Stimulated activated CD4-positive, alpha-beta T cell treated with anti-CD3 and anti-CD28 coated beads, Interleukin-1b, Interleukin-23, amount 100 ng/mL, for 48 hours (primary cell): ENCODE results near the gene MYO18B.

Source experiments
- DNase-seq: peaks from one replicate; pipeline ENCODE4 v3.0.0-alpha.2; 2020

MYO18B gene

DNA sequence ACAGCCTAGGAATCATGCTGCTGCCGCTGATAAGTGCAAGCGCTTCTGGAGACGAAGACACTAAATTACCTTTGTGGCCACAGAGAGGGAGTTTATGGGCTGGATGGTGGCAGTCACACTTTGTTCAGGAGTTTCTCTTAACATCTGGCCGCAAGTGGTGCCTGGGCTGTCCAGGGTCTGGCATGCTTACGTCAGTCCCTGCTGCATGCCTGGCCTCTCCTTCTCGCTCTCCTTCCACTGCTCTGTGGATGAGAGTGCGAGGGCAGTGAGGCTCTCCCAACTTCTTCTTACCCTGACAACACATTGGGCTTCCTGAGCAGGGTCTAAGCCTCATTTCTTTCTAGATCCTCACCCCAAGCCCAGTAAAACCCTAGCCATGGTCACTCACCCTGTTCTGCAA is 266.6 kb downstream of the MYO18B start:
- no peak for DNase-seq

DNA sequence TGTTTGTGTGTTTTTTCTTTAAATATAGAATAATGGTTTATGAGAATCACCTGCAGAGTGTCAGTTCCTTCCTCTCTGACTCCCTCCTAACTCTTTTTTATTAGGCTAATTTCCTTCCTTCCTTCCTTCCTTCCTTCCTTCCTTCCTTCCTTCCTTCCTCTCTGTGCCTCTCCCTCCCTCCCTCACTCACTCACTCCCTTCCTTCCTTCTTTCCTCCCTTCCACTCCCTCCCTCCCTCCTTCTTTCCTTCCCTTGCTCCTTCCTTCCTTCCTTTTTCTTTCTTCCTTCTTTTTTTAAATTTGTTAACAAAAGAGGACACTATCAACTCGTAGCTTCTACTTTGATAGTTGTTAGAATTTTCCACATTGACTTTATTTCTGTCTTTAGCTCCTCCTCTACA is 274.9 kb downstream of the MYO18B start:
- DNase-seq, result no peak

DNA sequence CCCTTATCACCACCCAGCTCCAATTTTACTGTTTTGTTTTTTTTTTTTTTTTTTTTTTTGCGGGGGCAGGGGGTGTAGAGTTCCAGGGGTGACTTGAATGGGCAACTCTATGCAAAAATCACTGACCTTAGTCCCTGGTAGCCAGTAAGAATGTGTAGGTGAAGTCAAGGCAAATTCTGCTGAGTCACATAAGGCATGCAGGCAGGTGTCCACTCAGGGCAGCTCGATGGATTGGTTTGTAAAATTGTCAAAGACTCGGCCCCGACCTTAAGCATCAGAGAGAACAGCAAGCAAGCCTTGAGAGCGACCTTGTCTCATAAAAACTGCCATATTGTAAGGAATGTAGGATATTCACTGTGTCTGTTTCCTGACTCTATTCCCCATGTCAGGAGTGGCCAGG is 275.9 kb downstream of the MYO18B start:
- DNase-seq, result no peak

DNA sequence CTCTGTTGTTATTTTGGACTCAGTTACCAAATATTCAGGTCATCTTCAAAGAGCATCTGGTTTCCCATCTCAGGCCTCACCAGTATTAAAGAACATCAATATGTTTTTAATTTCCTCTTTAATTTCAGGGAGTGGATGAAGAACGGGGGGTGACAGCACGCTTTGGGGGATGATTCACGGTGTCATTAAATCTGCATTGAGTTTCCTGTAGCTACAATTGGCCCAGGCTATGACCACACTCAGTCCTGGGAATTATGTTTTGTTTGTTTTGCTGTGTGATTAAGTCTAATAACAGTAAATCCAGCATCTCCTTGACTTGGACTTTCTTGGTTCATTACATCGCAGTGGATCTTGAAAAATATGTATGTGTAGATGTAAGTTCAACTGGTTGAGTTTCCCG is 277.6 kb downstream of the MYO18B start:
- DNase-seq, result no peak

DNA sequence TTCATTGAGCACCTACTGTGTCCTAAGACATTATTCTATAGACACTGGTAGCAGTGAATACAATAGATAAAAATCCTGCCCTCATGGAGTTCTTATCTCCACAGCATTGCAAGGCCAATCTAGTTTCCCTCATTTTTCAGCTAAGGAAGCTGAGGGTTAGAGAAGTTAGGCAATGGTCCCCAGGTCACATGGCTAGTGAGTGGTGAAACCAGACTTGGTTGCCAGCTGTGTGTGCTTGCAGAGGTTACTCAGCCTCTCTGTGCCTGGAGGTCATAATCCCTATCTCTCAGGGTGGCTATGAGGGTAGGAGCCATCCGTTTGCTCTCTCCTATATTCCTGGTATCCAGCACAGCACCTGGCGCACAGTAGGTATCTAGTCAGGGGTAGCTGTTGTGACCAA is 279.5 kb downstream of the MYO18B start:
- no peak for DNase-seq

DNA sequence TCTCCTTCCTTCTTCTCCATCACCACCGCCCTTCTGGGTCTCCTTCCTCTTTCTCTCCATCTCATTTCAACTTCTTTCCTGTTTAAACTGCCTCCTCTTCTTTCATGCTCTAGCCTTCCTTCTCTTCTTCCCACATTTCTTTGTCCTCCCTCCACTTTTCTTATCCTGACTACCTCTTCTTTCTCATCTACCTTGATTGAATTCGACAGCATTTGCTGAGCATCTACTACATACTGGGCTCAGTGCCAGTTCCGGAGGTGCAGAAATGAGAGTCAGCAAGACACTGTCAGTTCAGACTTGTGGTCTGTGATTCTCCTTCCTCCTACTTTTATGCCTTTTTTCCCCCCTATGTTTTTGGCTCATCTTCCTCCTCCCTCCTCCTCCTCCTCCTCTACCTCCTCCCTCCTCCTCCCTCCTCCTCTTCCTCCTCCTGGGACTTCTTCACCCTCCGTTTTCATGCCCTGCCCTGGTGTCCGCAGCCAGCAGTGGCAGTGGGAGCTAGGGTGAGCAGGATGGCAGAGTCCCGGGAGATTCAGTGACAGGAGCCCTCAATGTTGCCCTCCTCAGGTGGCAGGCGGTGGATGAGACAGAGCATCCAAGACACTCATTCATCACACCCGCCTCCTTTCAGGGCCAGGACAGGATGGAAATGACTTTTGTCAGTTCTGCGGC is 281.3 kb downstream of the MYO18B start:
- no peak for DNase-seq

DNA sequence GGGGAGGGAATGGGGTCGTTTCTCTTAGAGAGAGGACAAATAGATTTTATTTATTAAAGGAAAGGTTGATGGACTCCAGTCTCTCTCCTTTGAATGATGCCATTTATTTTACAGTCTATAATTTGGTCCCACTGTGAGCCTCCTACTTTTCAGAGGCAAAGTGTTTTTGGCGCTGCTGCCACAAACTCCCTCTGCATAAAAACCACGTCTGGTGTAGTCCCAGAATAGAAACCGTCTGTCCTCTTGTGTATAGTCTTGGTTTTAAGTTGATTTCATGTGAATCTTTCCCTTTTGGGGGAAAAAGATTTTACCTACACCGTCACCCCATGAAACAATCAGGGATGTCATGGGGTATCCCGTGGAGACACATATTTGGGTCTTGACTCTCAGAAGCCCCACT is 283.6 kb downstream of the MYO18B start:
- no peak for DNase-seq

DNA sequence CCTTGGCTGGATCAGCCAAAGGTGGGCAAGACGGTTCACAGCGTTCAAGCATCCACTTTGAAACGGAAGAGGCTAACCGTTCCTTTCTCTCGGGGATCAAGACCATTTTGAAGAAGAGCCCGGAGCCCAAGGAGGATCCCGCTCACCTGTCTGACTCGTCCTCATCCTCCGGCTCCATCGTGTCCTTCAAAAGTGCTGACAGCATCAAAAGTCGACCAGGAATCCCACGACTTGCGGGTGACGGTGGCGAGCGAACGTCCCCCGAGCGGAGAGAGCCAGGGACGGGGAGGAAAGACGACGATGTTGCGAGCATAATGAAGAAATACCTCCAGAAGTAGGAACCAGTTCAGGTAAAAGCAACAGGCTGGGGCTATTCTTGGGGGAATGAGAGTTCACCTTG is 285.4 kb downstream of the MYO18B start:
- no peak for DNase-seq

DNA sequence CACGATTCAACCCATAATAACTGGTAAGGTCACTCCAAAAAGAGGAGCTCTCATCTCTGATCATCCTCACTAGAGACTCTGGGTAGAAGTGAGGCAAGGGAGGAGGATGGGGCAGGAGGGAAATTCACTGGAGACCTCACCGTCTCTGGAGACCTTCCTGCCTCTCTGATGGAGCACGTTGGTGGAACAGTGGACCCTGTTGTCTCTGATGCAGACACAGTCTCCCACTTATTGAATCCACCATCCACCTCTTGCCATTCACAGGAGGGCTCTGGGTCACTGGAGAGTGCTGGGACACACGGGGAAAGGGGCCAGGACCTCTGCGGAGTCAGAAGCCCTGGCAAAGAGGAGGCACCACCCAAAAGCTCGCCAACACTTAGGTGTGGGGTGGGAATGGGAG is 289.7 kb downstream of the MYO18B start:
- no peak for DNase-seq

DNA sequence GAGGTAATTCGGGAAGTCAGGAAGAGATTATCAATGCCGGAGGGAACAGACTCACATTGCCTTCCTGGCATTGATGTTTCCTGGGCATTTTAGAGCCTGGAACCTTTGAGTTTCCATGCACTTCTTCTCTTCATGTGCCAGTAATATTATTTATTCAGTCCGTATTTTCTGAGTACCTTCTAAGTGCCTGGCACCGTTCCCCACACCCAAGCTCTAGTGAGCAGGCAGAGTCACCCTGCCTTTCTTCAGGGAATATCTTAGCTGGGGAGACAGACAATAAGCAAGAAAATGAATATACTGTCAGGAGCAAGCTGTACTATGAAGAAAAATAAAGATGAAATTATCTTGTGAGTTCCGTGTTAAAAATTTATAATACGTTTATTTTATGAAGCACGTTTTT is 291.1 kb downstream of the MYO18B start:
- no peak for DNase-seq

DNA sequence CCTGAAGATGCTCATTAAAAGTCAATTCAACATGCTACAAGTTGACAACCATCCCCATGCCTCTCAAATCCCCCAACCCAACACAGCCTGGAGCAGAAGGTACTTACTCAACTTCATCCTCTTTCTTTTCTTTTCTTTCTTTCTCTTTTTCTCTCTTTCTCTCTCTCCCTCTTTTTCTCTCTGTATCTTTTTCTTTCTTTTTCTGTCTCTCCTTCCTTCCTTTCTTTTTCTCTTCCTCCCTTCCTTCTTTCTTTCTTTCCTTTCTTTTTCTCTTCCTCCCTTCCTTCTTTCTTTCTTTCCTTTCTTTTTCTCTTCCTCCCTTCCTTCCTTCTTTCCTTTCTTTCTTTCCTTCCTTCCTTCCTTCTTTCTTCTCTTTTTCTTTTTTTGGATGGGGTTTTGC is 291.6 kb downstream of the MYO18B start:
- DNase-seq, result no peak

DNA sequence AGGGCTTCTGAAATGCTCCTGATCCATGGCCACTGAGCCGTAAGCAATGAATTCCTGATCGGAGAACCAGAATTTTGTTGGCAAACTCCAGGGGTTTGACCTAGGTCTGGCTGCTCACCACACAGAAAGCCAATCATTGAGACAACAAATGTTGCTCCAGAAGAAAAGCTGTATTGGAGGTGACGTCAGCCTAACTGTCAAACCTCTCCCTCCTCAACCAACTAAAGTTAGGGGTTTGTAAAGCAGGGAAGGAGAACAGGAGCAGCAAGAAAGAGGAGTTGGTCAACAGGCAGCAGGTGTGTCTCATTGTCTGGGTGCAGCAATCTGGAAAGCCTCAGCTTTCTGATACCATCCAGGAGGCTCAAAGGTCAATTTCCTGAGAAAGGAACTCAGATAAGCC is 293.5 kb downstream of the MYO18B start:
- DNase-seq, result no peak

DNA sequence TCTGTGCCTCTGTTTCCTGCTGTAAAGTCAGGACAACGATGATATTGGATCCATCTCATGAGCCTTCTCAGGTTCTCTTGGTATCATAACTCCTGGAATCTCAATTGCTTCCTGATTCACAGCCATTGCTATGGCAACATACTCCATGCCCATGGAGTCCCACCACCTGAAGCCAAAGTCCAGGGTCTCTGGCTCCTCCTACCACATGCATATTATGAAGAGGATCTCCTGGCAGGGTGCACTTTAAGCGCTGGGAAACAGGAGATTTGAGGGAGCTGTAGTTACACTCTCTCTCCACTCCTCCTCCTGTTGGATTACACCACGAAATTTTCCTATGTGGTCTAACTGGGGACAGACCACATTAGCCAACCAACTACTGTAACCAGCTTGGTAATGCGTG is 296.4 kb downstream of the MYO18B start:
- no peak for DNase-seq

DNA sequence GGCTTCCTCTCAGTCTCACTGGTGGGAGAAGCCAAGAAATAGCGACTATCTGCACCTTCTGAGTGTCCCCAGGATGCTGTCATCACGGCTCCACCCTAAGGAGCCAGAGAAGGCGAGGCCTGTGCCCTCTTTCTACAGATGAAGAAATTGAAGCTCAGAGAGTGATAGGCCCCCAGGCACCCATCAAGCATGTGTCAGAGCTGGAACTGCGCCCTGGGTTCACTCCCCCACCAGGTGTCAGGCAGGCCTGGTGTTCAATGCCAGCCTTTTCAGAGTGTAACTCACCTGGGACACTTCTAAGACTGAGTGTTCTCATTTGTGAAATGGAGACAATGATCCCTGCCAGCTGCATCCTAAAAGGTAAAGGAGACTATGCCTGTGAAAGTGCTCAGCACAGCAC is 299.9 kb downstream of the MYO18B start:
- no peak for DNase-seq

DNA sequence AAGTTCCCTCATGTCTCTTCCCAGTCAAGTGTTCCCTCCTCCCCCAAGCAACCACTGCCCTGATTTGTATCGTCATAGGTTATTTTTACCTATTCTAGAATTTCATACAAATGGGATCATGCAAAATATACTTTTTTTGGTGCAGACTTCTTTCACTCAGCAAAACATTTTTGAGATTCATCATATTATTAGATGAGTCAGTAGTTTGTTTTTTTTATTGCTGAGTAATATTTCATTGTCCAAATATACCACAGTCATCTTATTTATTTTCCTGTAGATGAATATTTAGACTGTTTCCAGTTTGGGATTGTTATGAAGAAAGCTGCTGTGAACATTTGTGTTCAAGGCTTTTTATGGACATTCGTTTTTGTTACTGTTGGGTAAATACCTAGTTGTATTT is 301.0 kb downstream of the MYO18B start:
- no peak for DNase-seq

DNA sequence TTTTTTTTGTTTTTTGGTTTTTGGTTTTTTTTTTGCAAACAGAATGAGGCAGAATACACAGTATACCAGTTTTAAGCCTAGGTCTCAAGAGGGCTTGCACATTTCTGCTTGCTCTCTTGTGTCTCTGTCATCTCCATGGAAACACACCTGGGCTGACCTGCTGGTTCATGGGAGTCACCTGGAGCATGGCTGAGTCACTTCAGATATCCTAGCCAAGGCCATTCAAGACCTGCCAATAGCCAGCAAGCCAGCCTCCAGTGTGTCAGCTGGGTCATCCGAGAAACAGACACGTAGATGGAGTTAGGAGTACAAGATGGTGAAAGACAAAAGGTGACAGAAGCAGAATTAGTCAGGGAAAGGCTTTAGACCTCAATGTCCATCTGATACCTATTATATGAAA is 303.1 kb downstream of the MYO18B start:
- DNase-seq, result no peak

DNA sequence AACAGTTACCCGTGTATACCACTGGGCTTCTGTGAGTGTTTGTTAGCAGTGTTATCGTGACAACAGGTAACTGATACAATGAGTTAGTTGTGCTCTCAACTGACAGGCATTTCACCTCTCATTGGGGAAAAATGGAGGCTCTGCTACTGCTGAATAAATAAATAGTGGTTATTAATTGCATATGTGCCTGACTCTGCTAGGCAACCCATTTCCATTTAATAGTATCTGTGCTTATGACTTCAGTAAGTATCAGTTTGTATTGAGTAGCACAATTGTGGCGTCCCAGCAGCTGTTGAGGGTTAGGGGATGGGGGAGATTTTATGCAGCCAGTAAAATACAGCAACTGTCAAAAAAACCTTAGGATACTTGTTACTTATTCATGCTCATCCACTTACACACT is 303.9 kb downstream of the MYO18B start:
- no peak for DNase-seq

DNA sequence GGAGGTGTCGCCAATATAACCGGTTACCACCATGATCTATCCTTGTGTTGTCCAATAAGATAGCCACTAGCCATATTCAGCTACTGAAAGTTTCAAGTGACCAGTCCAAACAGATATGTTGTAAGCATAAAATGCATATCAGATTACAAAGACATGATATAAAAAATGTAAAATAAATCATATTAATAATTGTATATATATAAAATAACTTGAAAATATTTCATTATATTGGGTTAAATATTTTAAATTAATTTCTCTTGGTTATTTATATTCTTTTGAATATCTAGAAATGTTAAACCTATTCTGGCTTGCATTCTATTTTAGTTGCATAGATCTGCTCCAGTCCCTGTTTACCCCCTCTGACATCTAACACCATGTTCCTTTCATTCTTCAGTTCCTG is 305.5 kb downstream of the MYO18B start:
- DNase-seq, result no peak

DNA sequence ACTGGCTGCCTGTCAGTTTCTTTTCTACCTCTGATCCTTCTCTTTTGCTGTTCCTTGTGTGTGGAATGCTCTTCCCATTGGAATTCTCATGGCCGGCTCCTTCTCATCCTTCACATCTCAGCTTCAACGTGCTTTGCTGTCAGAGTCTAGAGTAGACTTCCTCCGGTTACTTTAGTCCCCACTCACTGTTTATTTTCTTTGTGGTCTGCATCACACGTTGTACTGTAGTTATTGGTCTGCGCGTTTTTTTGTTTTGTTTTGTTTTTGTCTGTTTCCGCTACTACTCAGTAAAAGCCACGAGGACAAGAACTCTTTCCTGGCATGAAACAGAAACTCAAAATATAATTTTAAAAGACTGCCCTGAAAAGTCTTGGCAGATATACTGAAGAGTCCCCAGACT is 305.9 kb downstream of the MYO18B start:
- no peak for DNase-seq

DNA sequence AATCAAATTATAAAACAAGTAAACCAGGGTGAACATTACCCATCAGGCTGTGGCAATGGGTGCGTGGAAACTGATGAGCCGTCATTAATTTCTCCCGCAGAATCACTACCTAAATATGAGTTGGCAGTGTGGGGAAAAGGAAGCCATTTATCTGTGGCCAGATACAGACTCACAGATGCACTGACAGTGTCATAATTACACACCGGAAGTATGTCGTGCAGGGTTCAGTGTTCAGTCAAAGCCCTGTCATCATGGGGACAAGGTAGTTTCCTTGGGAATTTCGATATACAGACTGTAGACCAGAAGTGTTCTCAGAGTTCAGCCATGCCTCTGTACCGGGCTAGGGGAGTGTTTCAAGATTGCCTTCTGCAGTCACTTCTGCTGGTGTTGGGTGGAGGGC is 308.1 kb downstream of the MYO18B start:
- DNase-seq, result no peak

DNA sequence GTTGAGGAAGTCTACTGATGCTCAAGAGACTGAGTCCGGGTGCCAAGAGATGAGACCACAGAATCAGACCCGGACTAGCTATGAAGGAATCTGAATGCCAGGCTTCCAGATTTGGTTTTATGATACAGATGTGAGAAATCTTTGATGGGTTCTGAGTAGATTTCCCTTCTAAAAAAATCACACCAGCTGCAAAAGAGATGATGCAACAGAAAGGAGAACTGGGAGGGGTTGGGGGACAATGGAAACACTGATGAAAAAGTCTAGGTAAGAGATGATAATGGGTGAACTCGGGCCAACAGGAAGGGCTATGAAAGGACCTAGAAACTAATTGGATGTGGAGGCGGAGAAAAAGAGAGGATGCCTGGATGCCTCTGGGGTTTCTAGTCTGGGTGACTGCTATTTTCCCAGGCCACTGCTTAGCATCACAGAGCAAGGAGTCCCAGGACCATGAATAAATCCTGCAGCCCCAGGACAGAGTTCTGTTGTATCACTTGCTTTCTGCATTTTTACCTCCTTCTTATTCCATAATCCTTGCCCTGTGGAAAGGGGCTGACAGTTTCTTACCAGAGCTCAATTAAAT is 311.8 kb downstream of the MYO18B start:
- no peak for DNase-seq

DNA sequence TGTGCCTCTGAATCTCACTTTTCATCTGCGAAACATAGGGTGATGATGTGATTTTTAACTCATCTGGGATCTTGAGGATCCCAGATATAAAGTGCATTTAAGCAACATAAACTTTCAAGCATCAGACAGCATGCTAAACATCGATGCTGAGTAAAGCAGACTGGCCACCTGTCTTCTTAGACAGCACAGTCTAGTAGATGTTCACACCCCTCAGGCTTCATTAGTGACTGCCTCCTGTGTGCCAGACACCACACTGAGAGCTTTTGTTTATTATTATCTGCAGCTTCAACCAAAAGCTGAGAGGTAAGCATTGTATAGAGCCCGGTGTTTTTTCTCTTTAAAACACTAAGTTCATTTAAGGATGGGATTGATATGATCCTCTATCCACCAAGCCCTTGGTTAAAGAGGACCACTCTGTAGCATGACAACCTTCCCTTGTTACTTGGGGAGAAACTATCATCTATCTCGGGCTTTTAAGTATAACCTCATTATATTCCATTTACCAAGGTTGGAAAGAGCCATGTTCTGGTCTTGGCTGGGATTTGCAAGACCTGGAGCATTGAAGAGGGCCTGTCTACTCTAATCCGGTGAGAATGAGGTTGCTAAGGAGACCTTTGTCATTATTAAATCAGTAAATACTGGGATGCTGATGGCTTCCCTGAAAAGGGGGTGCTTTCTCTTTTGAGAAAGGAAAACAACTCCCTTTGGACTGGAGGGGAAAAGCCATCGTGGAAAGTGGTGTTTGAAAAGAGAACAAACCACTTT is 313.0 kb downstream of the MYO18B start:
- no peak for DNase-seq

DNA sequence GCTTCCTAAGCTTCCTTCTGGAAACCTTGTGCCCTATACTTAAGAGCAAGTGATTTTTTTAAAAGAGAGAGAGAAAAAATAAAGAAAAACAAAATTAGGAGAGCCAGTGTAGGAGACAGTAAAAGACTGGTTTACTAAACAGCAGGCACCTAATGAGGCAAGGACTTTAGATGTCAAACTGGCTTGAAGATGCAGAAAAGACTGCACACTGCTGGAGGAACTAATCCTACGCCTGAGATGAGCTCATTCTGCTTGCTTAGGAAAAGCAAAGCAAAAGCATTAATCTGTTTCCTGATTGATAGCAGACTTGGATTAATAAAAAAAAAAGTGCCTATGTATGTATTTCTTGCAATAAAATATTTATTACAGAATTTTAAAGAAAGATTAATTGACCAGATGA is 313.7 kb downstream of the MYO18B start:
- DNase-seq, result no peak

DNA sequence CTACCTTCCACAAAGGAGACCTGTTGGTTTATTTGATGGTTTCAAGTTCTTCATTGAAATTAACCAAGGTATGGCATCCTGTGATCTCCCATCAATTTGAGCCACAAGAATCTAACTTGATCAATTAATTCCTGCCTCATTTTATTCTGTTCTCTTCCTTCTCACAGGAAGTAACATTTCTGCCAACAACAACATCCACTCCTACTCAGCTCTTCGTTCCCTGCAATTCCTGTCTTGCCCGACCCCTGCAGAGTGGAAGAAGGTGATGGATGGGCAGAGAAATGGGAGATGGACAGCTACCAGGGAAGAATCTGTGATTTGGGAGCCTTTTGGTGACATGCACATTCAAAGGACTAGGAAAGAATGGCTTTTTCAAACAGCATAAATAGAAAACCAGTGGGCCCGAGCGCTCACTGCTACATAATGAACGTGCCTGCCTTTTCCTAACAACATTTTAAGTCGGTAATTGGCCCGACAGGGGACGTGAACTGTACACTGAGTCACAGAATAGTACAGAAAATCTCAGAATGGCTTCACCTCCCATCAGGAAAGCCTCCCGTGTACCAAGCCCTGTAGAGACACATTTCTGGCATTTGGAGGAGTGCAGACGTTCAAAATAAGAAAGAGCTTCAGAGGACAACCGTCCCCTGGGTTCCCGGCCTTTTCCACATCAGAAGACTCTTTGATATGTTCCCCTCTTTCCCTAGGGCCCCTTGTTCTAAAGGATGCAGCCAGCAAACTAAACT is 314.6 kb downstream of the MYO18B start:
- no peak for DNase-seq
